GM12872 (cell line): Measurements from ENCODE around the gene RNF144A.

Experiments used
- TF ChIP-seq, protein P1 (sequence below): IDR thresholded peaks from 3 replicates; pipeline ENCODE4 v1.5.1; 2011; ENCODE audit warnings: low read depth, mild to moderate bottlenecking, low read length, moderate library complexity; ENCODE audit not compliant: insufficient read depth

The RNF144A gene

DNA sequence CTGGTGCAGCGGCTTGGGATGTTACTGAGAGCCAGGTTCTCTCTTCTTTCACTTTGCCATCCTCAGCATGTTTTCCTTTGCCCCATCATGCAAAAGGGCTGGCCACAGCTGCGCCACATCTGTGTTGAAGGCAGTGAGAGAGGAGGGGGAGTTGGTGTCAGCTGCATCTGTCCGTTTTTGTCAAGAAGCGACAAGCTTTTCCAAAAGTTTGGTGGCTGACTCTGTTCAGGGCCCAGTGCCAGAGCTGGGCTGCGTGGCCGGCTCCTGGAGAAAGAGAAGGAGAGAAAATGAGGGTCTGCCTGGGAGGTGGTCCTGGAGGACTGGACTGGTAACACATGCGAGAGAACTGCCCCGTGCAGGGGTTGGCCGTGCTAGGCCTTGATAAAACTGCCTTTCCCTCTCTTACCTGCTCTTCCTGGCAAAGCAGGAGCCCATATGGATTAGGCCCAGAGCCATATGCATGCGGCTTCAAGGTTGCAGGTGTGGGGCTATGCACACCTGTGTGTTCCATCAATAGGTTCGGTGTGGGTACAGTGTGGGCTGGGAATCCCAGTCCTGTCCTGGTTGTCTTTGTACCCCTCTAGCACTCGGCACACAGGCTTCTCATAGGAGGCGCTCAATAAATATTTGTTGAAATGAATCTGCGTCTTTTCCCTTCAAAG is 9.0 kb downstream of the RNF144A start:
- TF ChIP-seq, protein P1, sequence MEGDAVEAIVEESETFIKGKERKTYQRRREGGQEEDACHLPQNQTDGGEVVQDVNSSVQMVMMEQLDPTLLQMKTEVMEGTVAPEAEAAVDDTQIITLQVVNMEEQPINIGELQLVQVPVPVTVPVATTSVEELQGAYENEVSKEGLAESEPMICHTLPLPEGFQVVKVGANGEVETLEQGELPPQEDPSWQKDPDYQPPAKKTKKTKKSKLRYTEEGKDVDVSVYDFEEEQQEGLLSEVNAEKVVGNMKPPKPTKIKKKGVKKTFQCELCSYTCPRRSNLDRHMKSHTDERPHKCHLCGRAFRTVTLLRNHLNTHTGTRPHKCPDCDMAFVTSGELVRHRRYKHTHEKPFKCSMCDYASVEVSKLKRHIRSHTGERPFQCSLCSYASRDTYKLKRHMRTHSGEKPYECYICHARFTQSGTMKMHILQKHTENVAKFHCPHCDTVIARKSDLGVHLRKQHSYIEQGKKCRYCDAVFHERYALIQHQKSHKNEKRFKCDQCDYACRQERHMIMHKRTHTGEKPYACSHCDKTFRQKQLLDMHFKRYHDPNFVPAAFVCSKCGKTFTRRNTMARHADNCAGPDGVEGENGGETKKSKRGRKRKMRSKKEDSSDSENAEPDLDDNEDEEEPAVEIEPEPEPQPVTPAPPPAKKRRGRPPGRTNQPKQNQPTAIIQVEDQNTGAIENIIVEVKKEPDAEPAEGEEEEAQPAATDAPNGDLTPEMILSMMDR, result no peak

DNA sequence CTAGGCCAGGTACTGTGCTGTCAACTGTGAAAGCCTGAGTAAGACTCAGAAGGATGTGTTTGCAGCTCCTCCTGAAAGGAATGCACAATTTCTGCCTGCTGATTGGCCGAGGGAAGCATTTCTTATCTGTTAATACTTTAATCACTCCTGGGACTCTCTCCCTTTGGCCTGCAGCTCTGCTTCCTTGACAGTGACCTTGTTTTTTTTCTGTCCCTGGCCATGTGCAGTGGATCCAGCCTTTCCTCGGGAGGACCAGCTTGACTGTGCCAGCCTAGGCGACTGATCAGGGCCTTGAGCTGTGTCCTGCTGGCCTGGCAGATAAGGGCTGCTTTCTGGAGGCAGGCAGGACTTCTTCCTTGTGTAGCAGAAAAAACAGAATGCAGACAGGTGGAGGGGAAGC is 10.0 kb downstream of the RNF144A start:
- TF ChIP-seq, protein P1, result no peak

DNA sequence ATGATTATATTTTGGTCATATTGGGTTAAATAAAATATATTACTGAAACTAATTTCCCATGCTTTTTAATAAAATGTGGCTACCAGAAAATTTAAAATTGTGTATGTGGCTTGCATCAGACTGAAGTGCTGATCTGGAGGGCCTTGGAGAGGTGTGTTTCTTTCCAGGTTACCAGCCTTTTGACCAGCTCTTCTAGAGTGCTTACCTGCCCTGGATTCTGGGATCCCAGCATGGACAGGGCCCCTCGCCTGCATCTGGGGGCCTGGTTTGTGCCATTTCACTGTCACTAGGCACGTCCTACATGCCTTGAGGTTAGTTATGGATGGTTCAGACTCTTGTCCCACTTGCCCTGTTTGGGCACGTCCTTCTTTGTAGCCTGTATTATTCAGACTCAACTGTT is 10.5 kb downstream of the RNF144A start:
- TF ChIP-seq, protein P1, result no peak

DNA sequence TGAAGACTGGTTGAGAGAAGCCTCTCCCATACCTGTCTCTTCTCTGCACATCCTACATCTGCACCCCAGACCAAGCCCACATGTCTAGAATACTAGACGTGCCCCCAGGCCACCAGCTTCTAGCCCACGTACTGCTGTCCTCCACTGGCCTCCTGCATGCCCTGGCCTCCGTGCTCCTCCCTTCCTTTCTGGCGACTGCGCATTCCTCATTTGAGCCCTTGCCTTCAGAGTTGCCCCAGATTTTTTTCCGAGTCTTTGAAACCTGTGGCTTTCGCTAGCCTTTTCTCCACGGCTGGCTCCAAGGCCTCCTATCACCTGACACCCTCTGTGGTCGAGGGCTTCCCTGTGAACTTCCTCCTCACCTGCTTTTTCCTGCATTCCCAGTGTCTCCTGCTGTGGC is 11.2 kb downstream of the RNF144A start:
- TF ChIP-seq, protein P1, result no peak

DNA sequence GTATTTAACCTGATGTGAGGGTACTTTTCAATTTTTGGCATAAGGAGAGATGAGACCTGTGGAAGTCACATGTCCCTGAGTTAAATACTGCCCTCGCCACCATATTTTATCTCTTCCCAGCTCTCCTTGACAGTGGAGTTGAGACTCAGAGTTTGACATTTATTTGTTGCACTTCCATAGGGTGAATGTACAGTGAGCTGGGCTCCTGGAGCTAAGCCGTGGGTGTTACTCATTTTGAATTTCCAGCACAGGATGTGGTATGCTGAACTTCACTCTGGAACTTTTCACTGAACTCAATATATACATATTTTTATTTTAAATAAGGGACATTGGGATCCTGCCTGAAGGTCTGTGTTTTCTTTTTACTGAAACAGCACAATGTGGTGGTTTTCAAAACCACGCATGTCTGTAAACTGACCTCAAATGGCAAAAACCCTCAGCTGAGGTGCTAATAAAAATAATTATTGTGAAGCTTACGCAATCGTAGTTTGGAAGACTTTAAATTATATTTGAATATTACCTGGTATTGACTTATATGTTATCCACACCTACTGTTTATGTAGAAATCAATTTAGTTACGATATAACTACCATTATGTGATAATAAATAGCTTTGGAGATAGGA is 12.1 kb downstream of the RNF144A start:
- TF ChIP-seq, protein P1, result no peak

DNA sequence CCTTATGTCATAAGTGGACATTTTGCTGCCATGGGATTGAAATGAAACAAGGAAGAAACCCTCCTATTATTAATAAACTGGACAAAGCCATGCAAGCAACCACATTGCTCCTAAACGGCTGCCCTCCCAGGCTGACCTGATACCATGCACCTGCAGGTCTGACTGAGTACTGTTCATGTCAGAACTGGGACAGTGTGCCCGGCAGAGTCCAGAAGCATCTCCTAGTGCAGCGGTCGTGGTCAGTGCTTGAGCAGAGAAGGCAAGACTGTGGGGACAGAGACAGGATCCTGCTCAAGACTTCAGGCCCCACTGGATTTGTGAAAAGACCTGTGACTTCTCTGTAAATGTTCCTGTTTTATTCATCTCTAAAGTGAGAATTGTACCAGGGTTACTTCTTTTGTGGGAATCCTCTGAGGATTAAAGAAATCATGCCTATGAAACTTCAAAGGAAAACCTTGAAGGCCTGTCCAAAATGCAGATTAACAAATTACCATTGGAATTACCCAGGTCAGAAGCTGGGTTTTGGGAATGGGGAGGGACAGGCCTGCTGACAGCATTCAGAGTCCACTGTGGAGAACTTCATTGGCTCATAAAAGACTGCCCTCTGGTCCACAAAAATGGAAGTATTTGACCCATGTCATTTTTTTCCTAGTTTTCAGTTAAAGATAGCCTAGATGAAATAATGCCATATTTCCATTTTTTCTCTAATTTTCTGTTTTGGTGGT is 13.9 kb downstream of the RNF144A start:
- TF ChIP-seq, protein P1, result no peak

DNA sequence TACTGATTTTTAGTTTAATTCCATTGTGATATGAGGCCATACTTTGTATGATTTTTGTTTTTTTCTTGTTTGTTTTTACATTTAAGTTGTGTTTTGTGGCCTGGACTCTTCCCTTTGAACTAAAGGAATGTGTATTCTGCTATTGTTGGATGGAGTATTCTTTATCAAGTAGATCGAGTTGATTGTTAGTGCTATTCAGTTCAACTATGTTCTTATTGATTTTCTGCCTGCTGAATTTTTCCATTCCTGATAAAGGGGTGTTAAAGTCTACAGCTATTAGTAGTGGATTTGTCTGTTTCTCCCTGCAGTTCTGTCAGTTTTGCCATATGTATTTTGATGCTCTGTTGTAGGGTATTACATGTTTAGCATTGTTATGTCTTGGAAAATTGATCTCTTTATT is 14.5 kb downstream of the RNF144A start:
- TF ChIP-seq, protein P1, result no peak
